Vagina (tissue), 2 donors: ENCODE results near the gene ELP5. TPM values are rescaled to one million over a fixed set of nuclear protein-coding genes. Genes with fewer than 3 reads are reported as not detected.

ENCODE experiments used
- DNase-seq, 2 donors: peaks; one replicate each; pipeline ENCODE4 v3.0.0-alpha.2; 2017; ENCODE audit errors: extremely low spot score in 2 of 2
- H3K27ac ChIP-seq: fragments of 200-600 bp; sonication (generic); one replicate; pipeline ENCODE4 v1.5.1; 2019
- H3K27me3 ChIP-seq: fragments of 200-600 bp; sonication (generic); one replicate; pipeline ENCODE4 v1.5.1; 2019
- H3K36me3 ChIP-seq, 2 donors: fragments of 200-600 bp; sonication (generic); one replicate each; pipeline ENCODE4 v1.5.1; 2017 to 2019
- H3K4me1 ChIP-seq: fragments of 200-600 bp; sonication (generic); one replicate; pipeline ENCODE4 v1.5.1; 2019
- H3K4me3 ChIP-seq, 2 donors: fragments of 200-600 bp; sonication (generic); 1 replicate in 1 of 2; 2 replicates in 1 of 2; pipeline ENCODE4 v1.5.1; 2016 to 2019
- H3K9me3 ChIP-seq: fragments of 200-600 bp; sonication (generic); one replicate; pipeline ENCODE4 v1.5.1; 2019
- POLR2A ChIP-seq, 2 donors: fragments of 450-650 bp; IDR thresholded peaks; one replicate each; pipeline ENCODE4 v1.6.1; 2017; ENCODE audit warnings: antibody characterized with exemption in 2 of 2, mild to moderate bottlenecking in 2 of 2, moderate library complexity in 2 of 2
- POLR2AphosphoS5 ChIP-seq, 2 donors: sonication (generic); formaldehyde crosslinking; IDR thresholded peaks; one replicate each; pipeline ENCODE4 v1.9.0; 2017; ENCODE audit warnings: antibody characterized with exemption in 2 of 2, mild to moderate bottlenecking in 2 of 2, low read depth in 1 of 2; ENCODE audit not compliant: insufficient read depth in 1 of 2
- intact Hi-C: fragments of 100-400 bp; cut with DNase I; formaldehyde crosslinking; loops from one replicate; pipeline ENCODE4 v1.15.1; 2023
- microRNA counts, 2 donors: library from miRNA; unstranded; fragments of <30 nt; microRNA quantifications; one replicate each; lab custom pipeline; 2016 to 2017
- microRNA-seq: library from miRNA; unstranded; fragments of <30 nt; microRNA quantifications from one replicate; pipeline ENCODE4, GENCODE V29; 2017; ENCODE audit warnings: borderline number of aligned reads, borderline replicate concordance
- small RNA-seq: library from RNA; depleted of rRNA; stranded (forward); fragments of <200 nt; gene quantifications from one replicate; pipeline ENCODE3, GENCODE V24; 2016
- total RNA-seq: library from RNA; depleted of rRNA; stranded (reverse); fragments of >200 nt; gene quantifications from one replicate; pipeline ENCODE4 v1.2.3, GENCODE V29; 2016
- TF ChIP-seq, protein P1 (sequence below), 3 experiments: fragments of 450-650 bp in 2 of 3; fragments of 200-600 bp in 1 of 3; sonication (generic) in 1 of 3; IDR thresholded peaks; one replicate each; pipeline ENCODE4 v1.5.1; 2017 to 2019; ENCODE audit warnings: antibody characterized with exemption in 3 of 3, mild to moderate bottlenecking in 2 of 3, moderate library complexity in 2 of 3

ELP5 gene
- total RNA-seq, 1 donor from 2014 or later: 30.9 TPM

DNA sequence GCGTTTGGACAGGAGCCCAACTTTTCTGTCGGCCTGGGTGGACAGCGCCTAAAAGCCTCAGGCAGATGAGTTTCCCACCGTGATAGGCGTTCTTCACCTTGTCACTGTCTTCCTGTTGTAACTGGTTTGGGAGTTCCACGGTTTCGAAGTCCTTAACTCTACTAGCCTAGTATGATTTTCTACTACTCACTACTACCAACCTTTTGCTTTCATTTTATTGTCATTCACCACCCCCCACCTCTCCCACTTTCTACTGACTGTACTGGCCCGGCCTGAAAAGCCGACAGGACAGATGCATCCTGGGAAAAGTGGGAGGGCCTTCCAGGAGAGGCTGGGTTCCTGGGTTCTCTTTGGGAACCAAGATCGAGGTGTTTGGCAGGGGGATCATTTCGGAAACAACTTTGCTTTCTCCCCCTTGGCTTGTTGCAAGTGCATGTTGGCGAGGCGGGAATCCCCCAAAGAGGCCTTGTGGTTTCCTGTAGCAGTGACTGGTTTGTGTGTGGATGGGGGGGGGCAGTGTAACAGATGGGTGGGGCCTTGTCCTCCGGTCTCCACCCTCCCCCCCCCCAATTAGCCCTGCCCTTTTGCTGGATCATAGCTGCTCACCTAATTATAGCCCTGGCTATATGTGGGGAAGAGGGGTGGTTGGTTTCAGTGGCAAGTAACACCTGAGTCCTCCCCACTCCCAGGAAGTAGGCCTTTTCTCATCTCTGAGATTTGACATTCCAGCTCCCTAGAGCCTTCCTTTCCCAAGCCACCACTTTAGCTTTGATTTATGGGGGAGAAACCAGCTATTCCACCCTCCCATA is 56.8 kb downstream of the ELP5 start:
- intact Hi-C loops: no loop called here
- Histone ChIP-seq H3K4me1 (peaks cover 59% of the 10 kb centered on the region), H3K4me3 (peak overlapping the region; percentile 74 to 83), H3K27ac (peak overlapping the region; percentile 94), H3K36me3 (peaks cover 3 to 44% of the 10 kb centered on the region in 2 donors), H3K9me3 (no peaks in the 10 kb centered on the region), H3K27me3 (no peaks in the 10 kb centered on the region)
- peak in 1 of 2 donors; percentile 28 for TF ChIP-seq POLR2A (IDR thresholded peaks at IDR 0.05)
- TF ChIP-seq, protein P1, sequence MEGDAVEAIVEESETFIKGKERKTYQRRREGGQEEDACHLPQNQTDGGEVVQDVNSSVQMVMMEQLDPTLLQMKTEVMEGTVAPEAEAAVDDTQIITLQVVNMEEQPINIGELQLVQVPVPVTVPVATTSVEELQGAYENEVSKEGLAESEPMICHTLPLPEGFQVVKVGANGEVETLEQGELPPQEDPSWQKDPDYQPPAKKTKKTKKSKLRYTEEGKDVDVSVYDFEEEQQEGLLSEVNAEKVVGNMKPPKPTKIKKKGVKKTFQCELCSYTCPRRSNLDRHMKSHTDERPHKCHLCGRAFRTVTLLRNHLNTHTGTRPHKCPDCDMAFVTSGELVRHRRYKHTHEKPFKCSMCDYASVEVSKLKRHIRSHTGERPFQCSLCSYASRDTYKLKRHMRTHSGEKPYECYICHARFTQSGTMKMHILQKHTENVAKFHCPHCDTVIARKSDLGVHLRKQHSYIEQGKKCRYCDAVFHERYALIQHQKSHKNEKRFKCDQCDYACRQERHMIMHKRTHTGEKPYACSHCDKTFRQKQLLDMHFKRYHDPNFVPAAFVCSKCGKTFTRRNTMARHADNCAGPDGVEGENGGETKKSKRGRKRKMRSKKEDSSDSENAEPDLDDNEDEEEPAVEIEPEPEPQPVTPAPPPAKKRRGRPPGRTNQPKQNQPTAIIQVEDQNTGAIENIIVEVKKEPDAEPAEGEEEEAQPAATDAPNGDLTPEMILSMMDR (IDR thresholded peaks at IDR 0.05): no peak
- TF ChIP-seq POLR2AphosphoS5 (IDR thresholded peaks at IDR 0.05; ENCODE audit: insufficient read depth in 1 of 2, low read depth in 1 of 2): peak; percentile 32 to 95
- no peak for DNase-seq

MicroRNAs within 50 kb of the gene (microRNA counts, 767-probe panel; counts per million panel counts)
- microRNA hsa-miR-324-3p (lab: Ali Mortazavi, UCI) (238 to 261 counts per million in 2 donors), microRNA hsa-miR-324-5p (lab: Ali Mortazavi, UCI) (1,257 to 4,378 counts per million in 2 donors)

Small RNA genes lying within 50 kb of the gene (microRNA-seq; reads per million reads assigned to microRNA genes)
- gene MIR324: 1,223 reads per million, percentile 81 among the genes with 10 or more reads in this experiment

Small RNA genes lying within 50 kb of the gene (small RNA-seq; reads per million reads assigned to genes)
- gene MIR324 (5.3 reads per million, percentile 88 among the genes with 10 or more reads in this experiment), gene RF00019 (not detected)

Other genes with a start within 250 kb of the ELP5 start
- 155 TPM for gene RNASEK, start 239.6 kb upstream of the ELP5 start, total RNA-seq
- 10.1 TPM for gene BCL6B, start 229.2 kb upstream of the ELP5 start, total RNA-seq
- gene SLC16A13, start 216.2 kb upstream of the ELP5 start, total RNA-seq: 2.0 TPM
- not detected for gene SLC16A11, start 208.1 kb upstream of the ELP5 start, total RNA-seq
- 3.7 TPM for gene CLEC10A, start 172.0 kb upstream of the ELP5 start, total RNA-seq
- 2.7 TPM for gene ASGR2, start 137.4 kb upstream of the ELP5 start, total RNA-seq
- 2.5 TPM for gene ASGR1, start 72.8 kb upstream of the ELP5 start, total RNA-seq
- gene DLG4, start 32.4 kb upstream of the ELP5 start, total RNA-seq: 23.3 TPM
- gene ACADVL, start 32.3 kb upstream of the ELP5 start, total RNA-seq: 957 TPM
- gene DVL2, start 17.7 kb upstream of the ELP5 start, total RNA-seq: 53.0 TPM
- 24.8 TPM for gene PHF23, start 12.8 kb upstream of the ELP5 start, total RNA-seq
- 395 TPM for gene GABARAP, start 9.8 kb upstream of the ELP5 start, total RNA-seq
- gene CTDNEP1, start 481 bp upstream of the ELP5 start, total RNA-seq: 64.6 TPM
- gene CLDN7, start 10.3 kb downstream of the ELP5 start, total RNA-seq: 75.9 TPM
- gene SLC2A4, start 29.5 kb downstream of the ELP5 start, total RNA-seq: 3.2 TPM
- 0.25 TPM for gene YBX2, start 42.4 kb downstream of the ELP5 start, total RNA-seq
- gene EIF5A, start 55.4 kb downstream of the ELP5 start, total RNA-seq: 238 TPM
- 51.1 TPM for gene GPS2, start 63.1 kb downstream of the ELP5 start, total RNA-seq
- gene NEURL4, start 77.1 kb downstream of the ELP5 start, total RNA-seq: 22.6 TPM
- 7.6 TPM for gene ACAP1, start 84.3 kb downstream of the ELP5 start, total RNA-seq
- gene KCTD11, start 99.9 kb downstream of the ELP5 start, total RNA-seq: 12.5 TPM
- not detected for gene TMEM95, start 102.9 kb downstream of the ELP5 start, total RNA-seq
- gene TNK1, start 128.9 kb downstream of the ELP5 start, total RNA-seq: 10.1 TPM
- gene PLSCR3, start 142.3 kb downstream of the ELP5 start, total RNA-seq: 37.1 TPM
- 118 TPM for gene TMEM256, start 151.9 kb downstream of the ELP5 start, total RNA-seq
- 25.5 TPM for gene NLGN2, start 155.6 kb downstream of the ELP5 start, total RNA-seq
- gene SPEM1, start 168.1 kb downstream of the ELP5 start, total RNA-seq: not detected
- gene SPEM2, start 173.4 kb downstream of the ELP5 start, total RNA-seq: not detected
- gene SPEM3, start 176.6 kb downstream of the ELP5 start, total RNA-seq: not detected
- 9.8 TPM for gene TMEM102, start 183.2 kb downstream of the ELP5 start, total RNA-seq
- gene FGF11, start 187.3 kb downstream of the ELP5 start, total RNA-seq: 10.8 TPM
- 5.9 TPM for gene CHRNB1, start 192.8 kb downstream of the ELP5 start, total RNA-seq
- gene ZBTB4, start 227.4 kb downstream of the ELP5 start, total RNA-seq: 38.1 TPM
- not detected for gene SLC35G6, start 229.2 kb downstream of the ELP5 start, total RNA-seq
- gene POLR2A, start 232.2 kb downstream of the ELP5 start, total RNA-seq: 118 TPM